OCI-LY1 (cell line): ENCODE results near the gene NPHP1.

Experiments
- EZH2 ChIP-seq: fragments of 200-600 bp; sonication (generic), shearing (Covaris generic); IDR thresholded peaks from 2 replicates; pipeline ENCODE4 v1.8.0; 2017; ENCODE audit warnings: borderline replicate concordance, mixed run types, mild to moderate bottlenecking, antibody characterized with exemption, low read length, moderate library complexity, mixed read lengths
- TF ChIP-seq, protein P1 (sequence below): fragments of 200-600 bp; sonication (generic), shearing (Covaris generic); IDR thresholded peaks from 2 replicates; pipeline ENCODE4 v1.5.1; 2017; ENCODE audit warnings: mild to moderate bottlenecking, antibody characterized with exemption, low read length, moderate library complexity, mixed read lengths

DNA sequence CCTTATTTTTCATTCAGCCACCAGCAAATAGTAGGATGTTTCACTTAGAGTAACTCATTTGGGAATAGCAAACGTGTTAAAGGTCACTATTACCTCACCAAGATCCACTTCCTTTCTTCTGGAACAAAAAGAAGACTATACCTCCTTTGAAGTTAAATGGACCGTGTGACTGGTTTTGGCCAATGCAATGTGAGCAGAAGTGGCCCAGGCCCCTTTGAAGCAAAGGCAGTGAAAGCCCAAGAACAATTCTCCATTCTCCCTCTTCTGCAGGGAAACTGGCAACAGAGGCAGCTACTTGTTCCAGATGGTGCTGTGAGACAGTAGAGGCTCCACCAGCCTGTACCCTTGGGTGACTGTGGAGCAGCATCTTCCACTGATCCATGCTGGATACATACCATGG, 77.9 kb downstream of the NPHP1 start:
- TF ChIP-seq, protein P1, sequence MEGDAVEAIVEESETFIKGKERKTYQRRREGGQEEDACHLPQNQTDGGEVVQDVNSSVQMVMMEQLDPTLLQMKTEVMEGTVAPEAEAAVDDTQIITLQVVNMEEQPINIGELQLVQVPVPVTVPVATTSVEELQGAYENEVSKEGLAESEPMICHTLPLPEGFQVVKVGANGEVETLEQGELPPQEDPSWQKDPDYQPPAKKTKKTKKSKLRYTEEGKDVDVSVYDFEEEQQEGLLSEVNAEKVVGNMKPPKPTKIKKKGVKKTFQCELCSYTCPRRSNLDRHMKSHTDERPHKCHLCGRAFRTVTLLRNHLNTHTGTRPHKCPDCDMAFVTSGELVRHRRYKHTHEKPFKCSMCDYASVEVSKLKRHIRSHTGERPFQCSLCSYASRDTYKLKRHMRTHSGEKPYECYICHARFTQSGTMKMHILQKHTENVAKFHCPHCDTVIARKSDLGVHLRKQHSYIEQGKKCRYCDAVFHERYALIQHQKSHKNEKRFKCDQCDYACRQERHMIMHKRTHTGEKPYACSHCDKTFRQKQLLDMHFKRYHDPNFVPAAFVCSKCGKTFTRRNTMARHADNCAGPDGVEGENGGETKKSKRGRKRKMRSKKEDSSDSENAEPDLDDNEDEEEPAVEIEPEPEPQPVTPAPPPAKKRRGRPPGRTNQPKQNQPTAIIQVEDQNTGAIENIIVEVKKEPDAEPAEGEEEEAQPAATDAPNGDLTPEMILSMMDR = no peak
- TF ChIP-seq EZH2 = no peak
